Neuronal stem cell (in vitro differentiated cells): Measurements from ENCODE around the gene EFNA5.

Experiments used
- DNase-seq: peaks from one replicate; pipeline ENCODE4 v3.0.0-alpha.2; 2013; ENCODE audit warnings: low spot score
- H2AFZ ChIP-seq: one replicate; pipeline ENCODE4 v1.6.1; 2013; ENCODE audit warnings: mild to moderate bottlenecking, low read length, inconsistent platforms
- H2AK5ac ChIP-seq: 2 replicates; pipeline ENCODE4 v1.6.1; 2013; ENCODE audit warnings: low read depth, mild to moderate bottlenecking, inconsistent platforms, low read length, moderate library complexity, mixed read lengths
- H2BK120ac ChIP-seq: 2 replicates; pipeline ENCODE4 v1.6.1; 2013; ENCODE audit warnings: low read depth, mild to moderate bottlenecking, inconsistent platforms, low read length, moderate library complexity, mixed read lengths
- H2BK12ac ChIP-seq: one replicate; pipeline ENCODE4 v1.6.1; 2013; ENCODE audit warnings: low read length, inconsistent platforms
- H2BK15ac ChIP-seq: 2 replicates; pipeline ENCODE4 v1.6.1; 2013; ENCODE audit warnings: mild to moderate bottlenecking, low read length, inconsistent platforms, mixed read lengths
- H2BK5ac ChIP-seq: one replicate; pipeline ENCODE4 v1.6.1; 2013; ENCODE audit warnings: inconsistent platforms, mild to moderate bottlenecking, low read length, moderate library complexity
- H3K14ac ChIP-seq: one replicate; pipeline ENCODE4 v1.6.1; 2013; ENCODE audit warnings: low read length, inconsistent platforms
- H3K18ac ChIP-seq: 2 replicates; pipeline ENCODE4 v1.6.1; 2013; ENCODE audit warnings: low read length, inconsistent platforms
- H3K23ac ChIP-seq: 2 replicates; pipeline ENCODE4 v1.6.1; 2013; ENCODE audit warnings: low read depth, mild to moderate bottlenecking, mixed read lengths, low read length, inconsistent platforms; ENCODE audit not compliant: poor library complexity
- H3K27ac ChIP-seq: replicated peaks from 3 replicates; pipeline ENCODE4 v1.5.1; 2013; ENCODE audit warnings: low read length, inconsistent platforms
- H3K27me3 ChIP-seq, 3 experiments: 2 replicates each; pipeline ENCODE4 v1.6.1; 2013; ENCODE audit warnings: low read length in 3 of 3, mild to moderate bottlenecking in 2 of 3, inconsistent platforms in 1 of 3, low read depth in 1 of 3, mixed read lengths in 1 of 3, moderate library complexity in 1 of 3; ENCODE audit not compliant: control insufficient read depth in 3 of 3, insufficient read depth in 3 of 3
- H3K36me3 ChIP-seq, 2 donors: replicated peaks in 1 of 2; 2 replicates each; pipeline ENCODE4 v1.6.1; 2013; ENCODE audit warnings: low read length in 2 of 2; ENCODE audit not compliant: control insufficient read depth in 2 of 2, insufficient read depth in 2 of 2
- H3K4ac ChIP-seq: 2 replicates; pipeline ENCODE4 v1.6.1; 2013; ENCODE audit warnings: inconsistent platforms, mild to moderate bottlenecking, low read length, moderate library complexity
- H3K4me1 ChIP-seq, 2 donors: 1 replicate in 1 of 2; 2 replicates in 1 of 2; pipeline ENCODE4 v1.6.1; 2013; ENCODE audit warnings: low read length in 2 of 2, low read depth in 1 of 2; ENCODE audit not compliant: control insufficient read depth in 2 of 2, insufficient read depth in 1 of 2
- H3K4me2 ChIP-seq: one replicate; pipeline ENCODE4 v1.6.1; 2013; ENCODE audit warnings: mild to moderate bottlenecking, low read length, inconsistent platforms; ENCODE audit not compliant: insufficient read depth, poor library complexity, severe bottlenecking
- H3K4me3 ChIP-seq, 2 donors: 2 replicates each; pipeline ENCODE4 v1.5.1; 2013; ENCODE audit warnings: low read length in 2 of 2, mild to moderate bottlenecking in 2 of 2, inconsistent platforms in 1 of 2, moderate library complexity in 1 of 2
- H3K79me1 ChIP-seq: one replicate; pipeline ENCODE4 v1.6.1; 2013; ENCODE audit warnings: low read depth, mild to moderate bottlenecking, inconsistent platforms, low read length, moderate library complexity
- H3K9ac ChIP-seq: one replicate; pipeline ENCODE4 v1.6.1; 2013; ENCODE audit warnings: mild to moderate bottlenecking, low read depth, low read length, inconsistent platforms; ENCODE audit not compliant: poor library complexity
- H3K9me3 ChIP-seq, 2 donors: replicated peaks in 1 of 2; 2 replicates each; pipeline versions ENCODE3 to v1.6.1; 2013; ENCODE audit warnings: low read length in 2 of 2, mild to moderate bottlenecking in 2 of 2, inconsistent platforms in 1 of 2, low read depth in 1 of 2, mixed read lengths in 1 of 2, moderate library complexity in 1 of 2; ENCODE audit not compliant: control insufficient read depth in 2 of 2, insufficient read depth in 1 of 2
- H4K8ac ChIP-seq: one replicate; pipeline ENCODE4 v1.6.1; 2013; ENCODE audit warnings: low read depth, mild to moderate bottlenecking, inconsistent platforms, low read length, moderate library complexity
- H4K91ac ChIP-seq: one replicate; pipeline ENCODE4 v1.6.1; 2013; ENCODE audit warnings: low read length, low read depth, mild to moderate bottlenecking, inconsistent platforms; ENCODE audit not compliant: poor library complexity
- WGBS, 2 donors: extraction: QIAGEN DNeasy Blood & Tissue Kit; methylation state at CpG; one replicate each; pipeline ENCODE4 v1.1.7; 2013; ENCODE audit warnings: missing lambda C conversion rate in 2 of 2, mixed read lengths in 1 of 2; ENCODE audit not compliant: insufficient read length in 2 of 2, insufficient replicate concordance in 1 of 2; ENCODE audit errors: extremely low coverage in 2 of 2; 5-methylcytosine and 5-hydroxymethylcytosine counted together

The EFNA5 gene

GRCh38 chr5:107376546-107377276 is 294.0 kb downstream of the EFNA5 start:
- H4K91ac ChIP-seq = no peak overlapping the region
- peaks cover 1% of the 10 kb centered on the region for H3K79me1 ChIP-seq
- H3K27ac ChIP-seq = no peak overlapping the region
- H3K4ac ChIP-seq = no peak overlapping the region
- H3K4me2 ChIP-seq = no peak overlapping the region
- no CpG with 5 or more reads among the region's 11 CpGs for WGBS, 2 donors
- no peak overlapping the region for H3K9ac ChIP-seq
- H2BK15ac ChIP-seq = no peak overlapping the region
- no peak overlapping the region for H3K14ac ChIP-seq
- no peak overlapping the region for H3K4me3 ChIP-seq
- no peak overlapping the region for H3K18ac ChIP-seq
- H3K36me3 ChIP-seq = peaks cover 13 to 55% of the 10 kb centered on the region in 2 donors
- no peak for DNase-seq
- H2AK5ac ChIP-seq = no peak overlapping the region
- H3K9me3 ChIP-seq = peaks cover 0 to 14% of the 10 kb centered on the region in 2 donors
- no peak overlapping the region for H2BK12ac ChIP-seq
- no peak overlapping the region for H2BK5ac ChIP-seq
- H3K23ac ChIP-seq = no peak overlapping the region
- no peak overlapping the region for H4K8ac ChIP-seq
- no peaks in the 10 kb centered on the region for H3K27me3 ChIP-seq
- peaks cover 17 to 18% of the 10 kb centered on the region in 2 donors for H3K4me1 ChIP-seq
- no peak overlapping the region for H2AFZ ChIP-seq
- no peak overlapping the region for H2BK120ac ChIP-seq

GRCh38 chr5:107373549-107374263 is 297.0 kb downstream of the EFNA5 start:
- H2AFZ ChIP-seq = no peak overlapping the region
- no peak overlapping the region for H2AK5ac ChIP-seq
- H3K14ac ChIP-seq = no peak overlapping the region
- no peak overlapping the region for H3K27ac ChIP-seq
- H3K4me2 ChIP-seq = no peak overlapping the region
- WGBS, 2 donors = no CpG with 5 or more reads among the region's 9 CpGs
- peaks cover 13 to 18% of the 10 kb centered on the region in 2 donors for H3K4me1 ChIP-seq
- H3K9me3 ChIP-seq = peaks cover 0 to 6% of the 10 kb centered on the region in 2 donors
- no peak overlapping the region for H2BK15ac ChIP-seq
- H2BK12ac ChIP-seq = no peak overlapping the region
- no peaks in the 10 kb centered on the region for H3K79me1 ChIP-seq
- H4K91ac ChIP-seq = no peak overlapping the region
- no peak overlapping the region for H3K4me3 ChIP-seq
- peaks cover 0 to 28% of the 10 kb centered on the region in 2 donors for H3K36me3 ChIP-seq
- no peak overlapping the region for H3K4ac ChIP-seq
- H2BK5ac ChIP-seq = no peak overlapping the region
- H2BK120ac ChIP-seq = no peak overlapping the region
- no peak for DNase-seq
- H3K18ac ChIP-seq = no peak overlapping the region
- no peak overlapping the region for H4K8ac ChIP-seq
- no peak overlapping the region for H3K23ac ChIP-seq
- no peaks in the 10 kb centered on the region for H3K27me3 ChIP-seq
- no peak overlapping the region for H3K9ac ChIP-seq

GRCh38 chr5:107372723-107373450 is 297.9 kb downstream of the EFNA5 start:
- H2BK15ac ChIP-seq = no peak overlapping the region
- no peak overlapping the region for H3K9ac ChIP-seq
- H3K14ac ChIP-seq = no peak overlapping the region
- peaks cover 0 to 19% of the 10 kb centered on the region in 2 donors for H3K36me3 ChIP-seq
- H3K23ac ChIP-seq = no peak overlapping the region
- H3K27me3 ChIP-seq = no peaks in the 10 kb centered on the region
- H4K91ac ChIP-seq = no peak overlapping the region
- WGBS, 2 donors = no CpG with 5 or more reads among the region's 7 CpGs
- H3K18ac ChIP-seq = no peak overlapping the region
- H4K8ac ChIP-seq = no peak overlapping the region
- H2BK120ac ChIP-seq = no peak overlapping the region
- peaks cover 17 to 23% of the 10 kb centered on the region in 2 donors for H3K4me1 ChIP-seq
- H2AFZ ChIP-seq = no peak overlapping the region
- H3K4ac ChIP-seq = no peak overlapping the region
- no peak overlapping the region for H3K27ac ChIP-seq
- H2AK5ac ChIP-seq = no peak overlapping the region
- H3K4me3 ChIP-seq = no peak overlapping the region
- no peak overlapping the region for H2BK5ac ChIP-seq
- H3K79me1 ChIP-seq = no peaks in the 10 kb centered on the region
- H3K9me3 ChIP-seq = no peaks in the 10 kb centered on the region
- H2BK12ac ChIP-seq = no peak overlapping the region
- no peak overlapping the region for H3K4me2 ChIP-seq
- no peak for DNase-seq
